ENCODE results near the gene OTUB1.
"Not testable (repeated sequence)": the region's sequence is repeated elsewhere in the genome, so short reads cannot be mapped to it uniquely, and the experiment has no call there.

OTUB1 gene

DNA sequence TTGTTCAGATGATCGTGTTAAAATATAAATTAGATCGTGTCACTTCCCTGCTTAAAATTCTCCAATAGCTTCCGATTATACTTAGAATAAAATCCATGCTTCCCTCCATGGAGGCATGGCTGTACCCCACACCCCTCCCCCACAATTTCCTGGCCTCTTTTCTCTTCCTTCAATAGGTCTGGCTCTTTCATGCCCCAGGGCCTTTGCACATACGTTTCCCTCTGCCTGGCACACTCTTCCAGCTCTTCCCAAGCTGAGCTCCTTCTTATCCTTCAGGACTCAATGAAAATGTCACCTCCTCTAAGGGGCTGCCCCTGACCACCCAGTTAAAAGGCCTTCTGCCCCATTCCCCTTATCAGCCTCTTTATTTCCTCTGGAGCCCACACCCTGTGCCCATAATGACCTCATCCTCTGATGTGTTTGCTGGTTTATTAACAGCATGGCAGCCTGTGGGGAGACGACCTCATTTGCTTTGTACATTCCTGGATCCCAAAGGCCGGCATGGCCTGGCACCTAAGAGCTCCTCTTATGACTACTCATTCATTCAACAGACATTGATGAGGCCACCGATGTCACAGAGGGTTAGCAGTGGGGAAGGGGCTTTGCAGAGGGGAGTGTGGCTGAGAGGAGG is 40.5 kb downstream of the OTUB1 start:
- DNase-seq: no peak

DNA sequence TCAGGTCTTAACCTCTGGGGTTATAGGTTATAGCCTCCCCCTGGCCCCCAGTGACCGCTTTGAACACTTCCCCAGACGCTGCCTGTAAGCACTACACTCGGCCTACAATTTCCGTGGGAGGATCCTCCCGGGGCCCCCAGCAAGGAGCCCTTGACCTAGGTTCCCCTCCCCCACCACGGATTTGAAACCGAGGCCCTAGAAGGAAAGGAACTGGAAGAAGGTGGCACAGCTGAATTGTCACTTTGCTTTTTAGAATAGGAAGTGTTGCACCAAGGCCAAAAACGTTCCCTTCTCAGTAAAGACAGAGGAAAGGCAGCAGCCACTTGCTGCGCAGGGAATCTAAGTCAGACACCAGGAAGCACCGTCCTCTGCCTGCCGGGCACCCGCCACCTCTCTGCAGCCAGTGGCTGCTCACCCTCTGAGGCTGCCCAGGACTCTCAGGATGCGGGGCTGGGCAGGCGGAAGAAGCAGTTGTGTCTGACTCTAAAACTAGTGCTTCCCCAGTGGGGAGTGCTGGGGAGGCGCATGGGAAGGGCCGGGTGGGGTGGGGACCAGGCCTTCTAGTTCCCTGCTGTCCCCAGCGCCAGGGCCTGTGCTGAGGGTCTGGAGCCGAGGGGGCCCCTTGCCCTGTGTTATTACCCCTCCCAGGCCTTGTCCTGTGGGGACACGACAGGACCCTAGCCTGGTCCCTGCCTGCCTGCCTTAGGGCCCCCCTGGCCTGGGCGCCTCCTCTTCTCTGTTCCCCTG is 41.6 kb downstream of the OTUB1 start:
- no peak for DNase-seq

GRCh38 chr11:64028398-64029115 is 42.3 kb downstream of the OTUB1 start:
- DNase-seq: peak; percentile 76

GRCh38 chr11:64029773-64030172 is 43.5 kb downstream of the OTUB1 start:
- DNase-seq: no peak

- DNase-seq: no peak
Observed at GRCh38 chr11:64031001-64031400, 44.8 kb downstream of the OTUB1 start.

DNA sequence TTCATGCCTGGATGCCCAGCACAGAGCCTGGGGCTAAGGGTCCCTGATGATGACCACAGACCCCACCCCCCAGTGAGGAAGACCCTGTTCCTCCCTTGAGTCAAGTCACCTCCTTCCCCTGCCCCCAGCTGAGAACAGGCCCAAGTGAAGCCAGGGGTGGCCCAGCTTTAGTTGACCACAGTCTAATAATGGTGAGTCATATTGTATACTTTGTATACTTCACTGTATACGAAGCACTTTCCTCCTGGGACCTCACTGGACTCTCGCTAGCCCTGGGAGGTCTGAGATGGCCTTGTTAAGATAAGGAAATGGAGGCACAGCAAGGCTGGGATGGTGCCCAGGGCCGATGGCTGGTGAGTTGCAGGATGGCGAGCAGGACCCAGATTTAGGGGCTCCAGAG is 45.8 kb downstream of the OTUB1 start:
- no peak for DNase-seq

GRCh38 chr11:64034411-64034811 is 48.2 kb downstream of the OTUB1 start:
- DNase-seq: no peak

GRCh38 chr11:64035081-64035524 is 48.9 kb downstream of the OTUB1 start:
- no peak for DNase-seq

DNA sequence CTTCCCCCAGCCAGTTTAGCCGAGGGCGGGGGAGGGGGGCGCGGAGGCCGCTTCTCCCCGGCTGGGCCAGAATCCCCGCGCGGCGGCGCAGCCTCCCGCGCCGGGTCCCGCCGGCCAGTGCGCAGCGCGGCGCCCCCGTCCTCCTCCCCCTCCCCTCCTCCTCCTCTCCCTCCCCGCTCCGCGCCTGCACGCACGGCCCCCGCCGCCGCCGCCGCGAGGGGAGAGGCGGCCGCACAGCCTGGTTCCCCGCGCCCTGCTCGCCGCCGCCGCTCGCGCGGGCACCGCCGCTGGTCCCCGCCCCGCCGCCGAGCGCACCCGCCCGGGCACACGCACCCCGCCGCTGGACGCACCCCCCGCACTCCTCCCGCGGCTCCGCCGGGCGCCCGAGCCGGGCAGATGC is 49.3 kb downstream of the OTUB1 start, which contains the start of gene FLRT1:
TSS of gene FLRT1 (plus strand) at position 356 of the 400 bp plus-strand sequence. CDS start 80,337 bp downstream, outside the sequence.
- DNase-seq: no peak

DNA sequence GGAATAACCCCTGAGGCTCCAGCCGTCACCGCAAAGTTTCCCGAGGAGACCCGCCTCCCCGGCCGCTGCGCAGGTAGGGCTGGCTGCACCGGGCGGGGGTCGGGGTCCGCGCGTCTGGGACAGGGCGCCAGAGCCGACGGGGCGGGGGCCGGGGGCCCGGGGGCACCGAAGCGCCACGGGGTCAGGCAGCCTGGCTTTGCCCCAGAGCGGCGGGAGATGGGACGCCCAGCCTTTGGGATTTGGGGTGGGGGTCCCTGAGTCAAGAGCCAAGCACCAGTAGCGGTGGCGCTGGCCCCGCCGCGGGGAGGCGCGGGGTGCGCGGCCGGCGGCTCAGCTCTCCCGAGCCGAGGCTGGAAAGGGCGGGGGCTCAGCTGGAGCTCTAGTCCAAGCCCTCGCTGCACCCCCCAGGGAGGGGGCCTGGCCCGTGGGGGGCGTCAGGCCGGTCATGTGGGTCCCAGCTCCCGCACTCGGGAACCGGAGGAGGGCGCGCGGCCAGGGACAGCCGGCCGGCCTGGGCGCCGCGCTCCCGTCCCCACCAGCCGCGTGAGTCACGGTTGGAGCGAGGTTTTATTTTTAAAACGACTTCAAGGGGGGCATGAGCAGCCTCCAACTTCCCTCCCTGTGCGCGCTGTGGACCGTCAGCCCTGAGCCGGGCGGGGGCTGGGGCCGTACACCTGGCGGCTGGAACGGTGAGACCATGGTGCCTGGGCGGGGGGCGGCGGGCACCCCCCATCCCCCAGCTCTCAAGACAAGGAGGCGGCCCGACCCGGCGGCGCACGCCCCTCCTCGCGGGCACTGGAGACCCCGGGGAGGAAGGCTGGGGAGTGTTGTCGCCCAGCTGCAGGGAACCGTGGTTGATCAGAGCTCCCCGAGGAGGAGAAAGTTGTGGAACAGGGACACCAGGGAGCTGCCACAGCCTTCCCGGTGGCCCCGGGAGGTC is 50.1 kb downstream of the OTUB1 start:
- peak; percentile 84 for DNase-seq

DNA sequence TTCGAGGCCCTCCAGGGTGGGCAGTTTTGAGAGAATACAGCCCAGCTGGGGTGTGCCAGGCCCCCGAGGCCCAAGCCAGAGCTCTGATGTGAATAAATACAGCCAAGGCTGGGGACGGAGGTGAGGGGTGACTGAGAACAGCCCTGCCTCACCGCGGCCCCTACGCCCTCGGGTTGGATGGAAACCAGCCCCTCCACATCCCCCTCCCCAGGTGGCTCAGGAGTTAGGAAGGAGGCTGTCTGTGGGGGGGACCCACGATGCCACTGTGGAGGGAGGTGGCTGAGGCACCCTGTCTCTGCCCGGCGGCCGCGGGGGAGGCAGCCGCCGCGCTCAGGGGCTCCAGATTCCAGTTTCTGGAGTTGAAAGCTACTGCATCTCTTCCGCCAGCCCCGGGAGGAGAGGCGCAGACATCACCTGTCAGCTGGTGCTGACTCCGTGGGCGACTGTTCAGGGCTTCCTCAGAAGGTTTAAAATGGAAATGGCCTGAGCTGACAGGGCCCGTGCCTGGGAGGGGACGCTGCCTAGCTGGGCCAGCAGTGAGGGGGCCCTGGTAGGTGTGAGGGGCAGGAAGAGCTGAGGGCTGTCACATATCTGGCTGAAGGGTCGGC is 50.9 kb downstream of the OTUB1 start:
- no peak for DNase-seq

DNA sequence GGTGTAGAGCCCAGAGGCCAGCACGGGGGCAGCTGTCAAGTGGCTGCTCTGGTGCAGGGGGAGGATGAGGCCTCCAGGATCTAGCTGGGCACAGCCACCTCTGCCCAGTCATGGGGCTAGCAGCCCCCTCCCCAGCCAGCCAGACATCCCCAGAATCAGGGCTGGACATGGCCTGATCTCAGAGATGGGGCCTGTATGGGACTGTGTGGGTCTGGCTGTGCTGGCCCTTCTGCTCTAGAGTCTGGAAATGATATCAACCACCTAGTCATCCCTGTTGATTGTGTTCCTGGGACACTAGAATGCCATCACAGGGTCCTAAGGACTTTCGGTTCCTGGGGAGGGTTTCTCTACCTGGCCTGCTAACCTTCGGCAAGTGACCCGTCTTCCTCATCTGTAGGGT is 52.3 kb downstream of the OTUB1 start:
- no peak for DNase-seq

GRCh38 chr11:64039012-64039665 is 52.9 kb downstream of the OTUB1 start:
- no peak for DNase-seq

- no peak for DNase-seq
Observed at GRCh38 chr11:64040684-64041322, 54.6 kb downstream of the OTUB1 start.

DNA sequence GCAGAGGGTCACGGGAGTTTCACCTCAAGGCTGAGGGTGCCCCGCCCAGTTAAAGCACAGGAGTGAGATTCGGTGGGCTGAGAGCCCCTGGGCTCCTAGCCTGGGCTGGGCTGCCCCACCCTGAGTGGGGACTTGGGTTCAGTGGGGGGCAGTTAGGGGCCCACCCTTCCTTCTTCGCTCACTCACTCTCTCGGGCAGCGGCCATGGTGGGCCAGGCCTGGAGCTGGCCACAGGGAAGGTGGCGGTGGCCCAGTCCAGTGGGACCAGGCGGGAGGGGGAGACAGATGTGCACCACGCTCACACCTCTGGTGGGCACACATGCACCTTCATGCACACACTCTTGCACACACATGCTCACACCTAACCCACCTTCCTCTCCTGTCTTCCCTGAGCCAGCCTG is 55.6 kb downstream of the OTUB1 start:
- no peak for DNase-seq

- no peak for DNase-seq
Observed at GRCh38 chr11:64042301-64042700, 56.1 kb downstream of the OTUB1 start.

DNA sequence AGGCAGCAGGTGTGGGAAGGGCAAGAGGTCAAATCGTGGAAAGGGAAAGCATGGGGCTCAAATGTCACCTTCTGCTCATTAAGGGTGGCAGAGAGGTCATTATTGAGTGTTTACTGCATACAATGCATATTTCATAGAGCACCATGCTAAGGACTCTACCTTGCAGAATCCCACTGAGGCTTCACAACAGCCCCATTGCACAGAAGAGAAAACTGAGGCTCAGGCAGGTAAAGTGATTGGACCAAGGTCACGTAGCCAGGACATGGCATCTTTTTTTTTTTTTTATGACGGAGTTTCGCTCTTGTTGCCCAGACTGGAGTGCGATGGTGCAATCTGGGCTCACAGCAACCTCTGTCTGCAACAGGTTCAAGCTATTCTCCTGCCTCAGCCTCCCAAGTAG is 57.3 kb downstream of the OTUB1 start:
- DNase-seq: no peak

DNA sequence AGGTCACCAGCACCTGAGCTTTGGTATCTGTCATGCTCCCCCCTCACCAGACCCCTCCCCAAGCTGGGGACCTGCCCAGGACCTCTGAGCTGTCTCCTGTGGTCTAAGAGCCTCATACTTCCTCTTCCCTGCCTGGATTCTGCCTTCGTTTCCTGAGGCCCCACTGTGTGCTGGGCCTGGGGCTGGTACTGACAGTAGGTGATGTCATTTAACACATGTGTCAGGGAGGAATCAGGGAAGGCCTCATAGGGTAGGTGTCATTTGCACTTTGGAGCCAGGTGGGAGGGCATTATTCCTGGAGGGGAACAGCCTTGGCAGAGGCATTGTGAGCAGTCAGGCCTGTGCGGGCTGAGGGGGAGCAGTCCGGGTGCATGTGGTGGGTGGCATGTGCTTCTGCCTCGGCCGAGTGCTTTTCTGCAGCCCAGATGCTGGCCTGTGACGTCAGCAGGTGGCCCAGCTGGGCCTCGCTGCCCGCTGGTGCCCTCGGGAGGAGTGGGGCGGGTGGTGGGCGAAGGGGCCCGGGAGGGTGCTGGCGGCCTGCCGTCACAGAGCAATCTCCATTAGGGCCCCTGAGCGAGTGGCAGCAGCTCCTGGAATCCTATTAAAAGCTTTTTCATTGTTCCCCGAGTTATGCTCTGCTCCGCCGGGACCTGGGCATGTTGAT is 58.6 kb downstream of the OTUB1 start:
- peak; percentile 28 for DNase-seq

DNA sequence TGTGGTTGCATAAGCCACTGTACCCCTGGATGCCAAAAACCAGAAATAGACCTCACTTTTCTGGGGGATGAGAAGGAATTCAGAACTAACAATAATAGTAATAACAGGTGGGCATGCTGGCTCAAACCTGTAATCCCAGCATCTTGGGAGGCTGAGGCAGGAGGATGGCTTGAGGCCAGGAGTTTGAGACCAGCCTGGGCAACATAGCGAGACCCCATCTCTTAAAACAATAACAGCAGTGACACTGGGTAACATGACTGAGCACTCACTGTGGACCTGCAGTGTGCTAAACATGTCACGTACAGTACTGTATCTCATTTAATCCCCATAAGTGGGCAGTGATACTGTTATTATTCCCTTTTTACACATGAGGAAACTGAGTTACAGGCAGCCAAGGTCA is 59.5 kb downstream of the OTUB1 start:
- no peak for DNase-seq

DNA sequence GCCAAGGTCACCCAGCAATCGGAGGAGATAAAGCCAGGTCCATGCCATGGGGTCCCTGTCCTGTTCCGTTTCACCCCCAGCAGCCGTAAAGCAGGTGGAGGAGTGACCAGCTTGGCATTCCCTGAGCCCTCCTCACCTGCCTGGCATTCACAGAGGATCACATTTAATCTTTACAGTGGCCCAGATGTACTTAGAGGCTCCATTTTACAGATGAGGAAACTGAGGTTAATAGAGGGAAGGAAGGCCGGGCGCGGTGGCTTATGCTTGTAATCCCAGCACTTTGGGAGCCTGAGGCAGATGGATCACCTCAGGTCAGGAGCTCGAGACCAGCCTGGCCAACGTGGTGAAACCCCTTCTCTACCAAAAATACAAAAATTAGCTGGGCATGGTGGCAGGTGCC is 61.1 kb downstream of the OTUB1 start:
- not testable (repeated sequence) for DNase-seq
